Measurements from ENCODE around the gene CX3CR1.

DNA sequence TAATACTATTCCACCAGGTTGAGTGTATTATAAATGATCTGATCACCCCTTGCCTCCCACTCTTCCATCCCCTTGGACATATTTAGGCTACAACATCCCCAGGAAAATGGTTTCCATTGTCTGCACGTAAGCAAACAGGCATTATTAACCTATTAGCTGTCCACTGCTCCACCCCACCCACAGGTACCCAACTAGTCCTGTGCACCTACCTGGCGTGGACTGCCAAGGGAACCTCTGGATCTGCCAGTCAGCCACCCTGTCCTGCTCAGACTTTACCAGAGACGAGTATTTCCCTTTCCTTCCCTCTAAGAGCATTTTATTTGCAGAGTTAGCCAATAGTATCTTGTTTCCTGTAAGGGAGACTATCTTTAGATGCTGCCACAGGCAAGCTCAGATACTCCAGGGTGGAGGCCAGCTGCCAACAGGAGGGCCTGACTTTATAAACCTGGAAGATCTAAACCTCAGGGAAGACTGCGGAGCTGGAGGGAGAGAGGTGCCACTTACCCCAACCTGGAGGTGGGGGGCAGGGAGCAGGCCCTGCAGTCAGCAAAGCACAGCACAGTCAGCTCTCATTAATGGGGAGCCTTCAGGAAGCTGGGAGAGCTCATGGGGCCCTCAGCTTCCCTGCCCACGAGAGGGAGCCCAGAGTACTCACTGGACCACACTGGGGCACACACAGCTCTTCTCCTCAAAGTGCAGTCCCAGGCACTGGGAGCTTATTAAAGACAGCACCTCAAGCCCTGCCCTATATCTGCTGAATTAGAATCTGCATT, at the start of gene CX3CR1:
- TF ChIP-seq, protein P1, sequence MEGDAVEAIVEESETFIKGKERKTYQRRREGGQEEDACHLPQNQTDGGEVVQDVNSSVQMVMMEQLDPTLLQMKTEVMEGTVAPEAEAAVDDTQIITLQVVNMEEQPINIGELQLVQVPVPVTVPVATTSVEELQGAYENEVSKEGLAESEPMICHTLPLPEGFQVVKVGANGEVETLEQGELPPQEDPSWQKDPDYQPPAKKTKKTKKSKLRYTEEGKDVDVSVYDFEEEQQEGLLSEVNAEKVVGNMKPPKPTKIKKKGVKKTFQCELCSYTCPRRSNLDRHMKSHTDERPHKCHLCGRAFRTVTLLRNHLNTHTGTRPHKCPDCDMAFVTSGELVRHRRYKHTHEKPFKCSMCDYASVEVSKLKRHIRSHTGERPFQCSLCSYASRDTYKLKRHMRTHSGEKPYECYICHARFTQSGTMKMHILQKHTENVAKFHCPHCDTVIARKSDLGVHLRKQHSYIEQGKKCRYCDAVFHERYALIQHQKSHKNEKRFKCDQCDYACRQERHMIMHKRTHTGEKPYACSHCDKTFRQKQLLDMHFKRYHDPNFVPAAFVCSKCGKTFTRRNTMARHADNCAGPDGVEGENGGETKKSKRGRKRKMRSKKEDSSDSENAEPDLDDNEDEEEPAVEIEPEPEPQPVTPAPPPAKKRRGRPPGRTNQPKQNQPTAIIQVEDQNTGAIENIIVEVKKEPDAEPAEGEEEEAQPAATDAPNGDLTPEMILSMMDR (IDR thresholded peaks at IDR 0.05 in 2 of 3, conservative IDR thresholded peaks at IDR 0.05 in 1 of 3; ENCODE audit: insufficient read depth in 2 of 3, low read depth in 1 of 3, low read length in 3 of 3) = peak in 1 of 3 experiments; percentile 15; a peak in 1 of 6 replicates
- TF ChIP-seq GABPA (tag; conservative IDR thresholded peaks at IDR 0.05; ENCODE audit: low read depth) (no peak), PTTG1 (tag; IDR thresholded peaks at IDR 0.05; ENCODE audit: low read depth) (no peak), ZNF589 (CRISPR knock-in tag; IDR thresholded peaks at IDR 0.05; ENCODE audit: low read depth) (no peak), ZNF384 (IDR thresholded peaks at IDR 0.05; ENCODE audit: low read depth, low read length) (no peak), EP300 (IDR thresholded peaks at IDR 0.05; ENCODE audit: low read length) (no peak), IRF2 (CRISPR knock-in tag; IDR thresholded peaks at IDR 0.05) (no peak), ZNF778 (CRISPR knock-in tag; IDR thresholded peaks at IDR 0.05) (no peak), POLR2A (conservative IDR thresholded peaks at IDR 0.05) (no peak), FOXK2 (conservative IDR thresholded peaks at IDR 0.05 in 1 of 2, IDR thresholded peaks at IDR 0.05 in 1 of 2; ENCODE audit: low read depth in 2 of 2) (no peak), RFX1 (IDR thresholded peaks at IDR 0.05) (no peak)
- TF ChIP-seq, protein P2, sequence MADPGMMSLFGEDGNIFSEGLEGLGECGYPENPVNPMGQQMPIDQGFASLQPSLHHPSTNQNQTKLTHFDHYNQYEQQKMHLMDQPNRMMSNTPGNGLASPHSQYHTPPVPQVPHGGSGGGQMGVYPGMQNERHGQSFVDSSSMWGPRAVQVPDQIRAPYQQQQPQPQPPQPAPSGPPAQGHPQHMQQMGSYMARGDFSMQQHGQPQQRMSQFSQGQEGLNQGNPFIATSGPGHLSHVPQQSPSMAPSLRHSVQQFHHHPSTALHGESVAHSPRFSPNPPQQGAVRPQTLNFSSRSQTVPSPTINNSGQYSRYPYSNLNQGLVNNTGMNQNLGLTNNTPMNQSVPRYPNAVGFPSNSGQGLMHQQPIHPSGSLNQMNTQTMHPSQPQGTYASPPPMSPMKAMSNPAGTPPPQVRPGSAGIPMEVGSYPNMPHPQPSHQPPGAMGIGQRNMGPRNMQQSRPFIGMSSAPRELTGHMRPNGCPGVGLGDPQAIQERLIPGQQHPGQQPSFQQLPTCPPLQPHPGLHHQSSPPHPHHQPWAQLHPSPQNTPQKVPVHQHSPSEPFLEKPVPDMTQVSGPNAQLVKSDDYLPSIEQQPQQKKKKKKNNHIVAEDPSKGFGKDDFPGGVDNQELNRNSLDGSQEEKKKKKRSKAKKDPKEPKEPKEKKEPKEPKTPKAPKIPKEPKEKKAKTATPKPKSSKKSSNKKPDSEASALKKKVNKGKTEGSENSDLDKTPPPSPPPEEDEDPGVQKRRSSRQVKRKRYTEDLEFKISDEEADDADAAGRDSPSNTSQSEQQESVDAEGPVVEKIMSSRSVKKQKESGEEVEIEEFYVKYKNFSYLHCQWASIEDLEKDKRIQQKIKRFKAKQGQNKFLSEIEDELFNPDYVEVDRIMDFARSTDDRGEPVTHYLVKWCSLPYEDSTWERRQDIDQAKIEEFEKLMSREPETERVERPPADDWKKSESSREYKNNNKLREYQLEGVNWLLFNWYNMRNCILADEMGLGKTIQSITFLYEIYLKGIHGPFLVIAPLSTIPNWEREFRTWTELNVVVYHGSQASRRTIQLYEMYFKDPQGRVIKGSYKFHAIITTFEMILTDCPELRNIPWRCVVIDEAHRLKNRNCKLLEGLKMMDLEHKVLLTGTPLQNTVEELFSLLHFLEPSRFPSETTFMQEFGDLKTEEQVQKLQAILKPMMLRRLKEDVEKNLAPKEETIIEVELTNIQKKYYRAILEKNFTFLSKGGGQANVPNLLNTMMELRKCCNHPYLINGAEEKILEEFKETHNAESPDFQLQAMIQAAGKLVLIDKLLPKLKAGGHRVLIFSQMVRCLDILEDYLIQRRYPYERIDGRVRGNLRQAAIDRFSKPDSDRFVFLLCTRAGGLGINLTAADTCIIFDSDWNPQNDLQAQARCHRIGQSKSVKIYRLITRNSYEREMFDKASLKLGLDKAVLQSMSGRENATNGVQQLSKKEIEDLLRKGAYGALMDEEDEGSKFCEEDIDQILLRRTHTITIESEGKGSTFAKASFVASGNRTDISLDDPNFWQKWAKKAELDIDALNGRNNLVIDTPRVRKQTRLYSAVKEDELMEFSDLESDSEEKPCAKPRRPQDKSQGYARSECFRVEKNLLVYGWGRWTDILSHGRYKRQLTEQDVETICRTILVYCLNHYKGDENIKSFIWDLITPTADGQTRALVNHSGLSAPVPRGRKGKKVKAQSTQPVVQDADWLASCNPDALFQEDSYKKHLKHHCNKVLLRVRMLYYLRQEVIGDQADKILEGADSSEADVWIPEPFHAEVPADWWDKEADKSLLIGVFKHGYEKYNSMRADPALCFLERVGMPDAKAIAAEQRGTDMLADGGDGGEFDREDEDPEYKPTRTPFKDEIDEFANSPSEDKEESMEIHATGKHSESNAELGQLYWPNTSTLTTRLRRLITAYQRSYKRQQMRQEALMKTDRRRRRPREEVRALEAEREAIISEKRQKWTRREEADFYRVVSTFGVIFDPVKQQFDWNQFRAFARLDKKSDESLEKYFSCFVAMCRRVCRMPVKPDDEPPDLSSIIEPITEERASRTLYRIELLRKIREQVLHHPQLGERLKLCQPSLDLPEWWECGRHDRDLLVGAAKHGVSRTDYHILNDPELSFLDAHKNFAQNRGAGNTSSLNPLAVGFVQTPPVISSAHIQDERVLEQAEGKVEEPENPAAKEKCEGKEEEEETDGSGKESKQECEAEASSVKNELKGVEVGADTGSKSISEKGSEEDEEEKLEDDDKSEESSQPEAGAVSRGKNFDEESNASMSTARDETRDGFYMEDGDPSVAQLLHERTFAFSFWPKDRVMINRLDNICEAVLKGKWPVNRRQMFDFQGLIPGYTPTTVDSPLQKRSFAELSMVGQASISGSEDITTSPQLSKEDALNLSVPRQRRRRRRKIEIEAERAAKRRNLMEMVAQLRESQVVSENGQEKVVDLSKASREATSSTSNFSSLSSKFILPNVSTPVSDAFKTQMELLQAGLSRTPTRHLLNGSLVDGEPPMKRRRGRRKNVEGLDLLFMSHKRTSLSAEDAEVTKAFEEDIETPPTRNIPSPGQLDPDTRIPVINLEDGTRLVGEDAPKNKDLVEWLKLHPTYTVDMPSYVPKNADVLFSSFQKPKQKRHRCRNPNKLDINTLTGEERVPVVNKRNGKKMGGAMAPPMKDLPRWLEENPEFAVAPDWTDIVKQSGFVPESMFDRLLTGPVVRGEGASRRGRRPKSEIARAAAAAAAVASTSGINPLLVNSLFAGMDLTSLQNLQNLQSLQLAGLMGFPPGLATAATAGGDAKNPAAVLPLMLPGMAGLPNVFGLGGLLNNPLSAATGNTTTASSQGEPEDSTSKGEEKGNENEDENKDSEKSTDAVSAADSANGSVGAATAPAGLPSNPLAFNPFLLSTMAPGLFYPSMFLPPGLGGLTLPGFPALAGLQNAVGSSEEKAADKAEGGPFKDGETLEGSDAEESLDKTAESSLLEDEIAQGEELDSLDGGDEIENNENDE (IDR thresholded peaks at IDR 0.05; ENCODE audit: low read depth, low read length) = no peak
